ENCODE measurements around the gene BFSP2. TPM values are rescaled to one million over a fixed set of nuclear protein-coding genes. Genes with fewer than 3 reads are reported as not detected.

The BFSP2 gene
- total RNA-seq, 1 experiment from 2014 or later = 0.67 TPM

DNA sequence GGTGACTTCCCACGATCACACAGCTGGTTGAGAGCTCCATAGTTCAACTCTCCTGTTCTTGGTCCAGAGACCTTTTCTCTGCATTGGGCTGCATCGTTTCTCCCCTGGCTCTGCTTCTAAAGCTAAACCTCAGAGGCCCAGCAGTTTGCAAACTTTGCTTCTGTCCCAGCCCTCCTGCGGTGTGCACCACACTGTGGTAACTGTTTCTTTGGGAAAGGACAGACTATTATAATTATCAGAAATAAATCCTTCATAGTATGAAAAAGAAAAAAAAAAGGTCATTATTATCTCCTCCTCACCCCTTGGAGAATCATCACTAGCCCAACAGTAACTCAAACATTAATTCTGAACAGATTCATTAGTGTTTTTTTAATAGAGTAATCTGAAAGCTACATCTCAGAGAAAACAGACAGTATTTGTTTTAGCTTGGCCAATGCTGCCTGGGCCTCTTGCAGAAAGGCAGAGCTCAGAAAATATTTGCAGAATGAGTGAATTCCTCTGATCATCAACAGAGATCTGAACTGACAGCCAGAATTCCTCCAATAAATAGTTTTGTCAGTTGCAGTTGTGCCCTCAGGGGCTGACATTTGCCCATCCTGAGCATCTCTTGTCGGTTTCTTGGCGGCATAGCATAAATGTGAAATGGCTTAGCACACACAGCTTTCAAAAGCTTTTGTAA is 52.9 kb downstream of the BFSP2 start:
- ChIA-PET CTCF (interaction anchor here (1.1 to 1.5 kb wide), 2 partner anchors 16 to 126 kb away, joined by 3 to 5 read pairs; no protein-coding TSS in a partner anchor), POLR2A (interaction anchor here (0.5 to 1.3 kb wide), 4 partner anchors 12 to 125 kb away, joined by 4 to 7 read pairs (median 4); no protein-coding TSS in a partner anchor)
- no TSS peak for BruUV-seq (replicated peaks)
- DNase-seq (ENCODE audit: low read depth, low spot score) (no peak), ATAC-seq (peak; percentile 87)
- in situ Hi-C loops (cut with HindIII; ENCODE audit: low pct_unique_long_range_greater_than_20kb, low sequenced_read_pairs) = no loop called here
- Histone ChIP-seq H3K27me3 (ENCODE audit: control insufficient read depth, insufficient read depth, low read length) (no peaks in the 10 kb centered on the region), H3K4me1 (ENCODE audit: control insufficient read depth, insufficient read depth, low read length) (peaks cover 83% of the 10 kb centered on the region), H3K4me3 (ENCODE audit: low read depth in 2 of 2, low read length in 2 of 2) (peak overlapping the region in 1 of 2 experiments; percentile 0; a peak in 1 of 4 replicates), H3K9me3 (ENCODE audit: control insufficient read depth, insufficient read depth, low read depth, low read length) (no peaks in the 10 kb centered on the region), H3K36me3 (ENCODE audit: control insufficient read depth, insufficient read depth, low read length) (no peaks in the 10 kb centered on the region), H3K27ac (ENCODE audit: low read length) (peak overlapping the region; percentile 100)
- TF ChIP-seq, protein P1, sequence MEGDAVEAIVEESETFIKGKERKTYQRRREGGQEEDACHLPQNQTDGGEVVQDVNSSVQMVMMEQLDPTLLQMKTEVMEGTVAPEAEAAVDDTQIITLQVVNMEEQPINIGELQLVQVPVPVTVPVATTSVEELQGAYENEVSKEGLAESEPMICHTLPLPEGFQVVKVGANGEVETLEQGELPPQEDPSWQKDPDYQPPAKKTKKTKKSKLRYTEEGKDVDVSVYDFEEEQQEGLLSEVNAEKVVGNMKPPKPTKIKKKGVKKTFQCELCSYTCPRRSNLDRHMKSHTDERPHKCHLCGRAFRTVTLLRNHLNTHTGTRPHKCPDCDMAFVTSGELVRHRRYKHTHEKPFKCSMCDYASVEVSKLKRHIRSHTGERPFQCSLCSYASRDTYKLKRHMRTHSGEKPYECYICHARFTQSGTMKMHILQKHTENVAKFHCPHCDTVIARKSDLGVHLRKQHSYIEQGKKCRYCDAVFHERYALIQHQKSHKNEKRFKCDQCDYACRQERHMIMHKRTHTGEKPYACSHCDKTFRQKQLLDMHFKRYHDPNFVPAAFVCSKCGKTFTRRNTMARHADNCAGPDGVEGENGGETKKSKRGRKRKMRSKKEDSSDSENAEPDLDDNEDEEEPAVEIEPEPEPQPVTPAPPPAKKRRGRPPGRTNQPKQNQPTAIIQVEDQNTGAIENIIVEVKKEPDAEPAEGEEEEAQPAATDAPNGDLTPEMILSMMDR (IDR thresholded peaks at IDR 0.05) = no peak
- TF ChIP-seq, protein P2, sequence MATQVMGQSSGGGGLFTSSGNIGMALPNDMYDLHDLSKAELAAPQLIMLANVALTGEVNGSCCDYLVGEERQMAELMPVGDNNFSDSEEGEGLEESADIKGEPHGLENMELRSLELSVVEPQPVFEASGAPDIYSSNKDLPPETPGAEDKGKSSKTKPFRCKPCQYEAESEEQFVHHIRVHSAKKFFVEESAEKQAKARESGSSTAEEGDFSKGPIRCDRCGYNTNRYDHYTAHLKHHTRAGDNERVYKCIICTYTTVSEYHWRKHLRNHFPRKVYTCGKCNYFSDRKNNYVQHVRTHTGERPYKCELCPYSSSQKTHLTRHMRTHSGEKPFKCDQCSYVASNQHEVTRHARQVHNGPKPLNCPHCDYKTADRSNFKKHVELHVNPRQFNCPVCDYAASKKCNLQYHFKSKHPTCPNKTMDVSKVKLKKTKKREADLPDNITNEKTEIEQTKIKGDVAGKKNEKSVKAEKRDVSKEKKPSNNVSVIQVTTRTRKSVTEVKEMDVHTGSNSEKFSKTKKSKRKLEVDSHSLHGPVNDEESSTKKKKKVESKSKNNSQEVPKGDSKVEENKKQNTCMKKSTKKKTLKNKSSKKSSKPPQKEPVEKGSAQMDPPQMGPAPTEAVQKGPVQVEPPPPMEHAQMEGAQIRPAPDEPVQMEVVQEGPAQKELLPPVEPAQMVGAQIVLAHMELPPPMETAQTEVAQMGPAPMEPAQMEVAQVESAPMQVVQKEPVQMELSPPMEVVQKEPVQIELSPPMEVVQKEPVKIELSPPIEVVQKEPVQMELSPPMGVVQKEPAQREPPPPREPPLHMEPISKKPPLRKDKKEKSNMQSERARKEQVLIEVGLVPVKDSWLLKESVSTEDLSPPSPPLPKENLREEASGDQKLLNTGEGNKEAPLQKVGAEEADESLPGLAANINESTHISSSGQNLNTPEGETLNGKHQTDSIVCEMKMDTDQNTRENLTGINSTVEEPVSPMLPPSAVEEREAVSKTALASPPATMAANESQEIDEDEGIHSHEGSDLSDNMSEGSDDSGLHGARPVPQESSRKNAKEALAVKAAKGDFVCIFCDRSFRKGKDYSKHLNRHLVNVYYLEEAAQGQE (IDR thresholded peaks at IDR 0.05; ENCODE audit: insufficient read depth in 1 of 2, low read depth in 2 of 2, low read length in 1 of 2) = 0 out of 4 replicates have a peak, but pooled peaks of 1 of the 2 experiments have one; percentile 40
- TF ChIP-seq TCF7L2 (IDR thresholded peaks at IDR 0.05; ENCODE audit: low read depth, low read length) = peak; percentile 98
- TF ChIP-seq POLR2AphosphoS5 (IDR thresholded peaks at IDR 0.05; ENCODE audit: low read depth, low read length) = peak; percentile 94
- TF ChIP-seq SIN3A (IDR thresholded peaks at IDR 0.05; ENCODE audit: borderline replicate concordance, insufficient read depth, low read depth, low read length) = peak; percentile 89
- intact Hi-C loops (cut with micrococcal nuclease; ENCODE audit: unreplicated experiment) = no loop called here

DNA sequence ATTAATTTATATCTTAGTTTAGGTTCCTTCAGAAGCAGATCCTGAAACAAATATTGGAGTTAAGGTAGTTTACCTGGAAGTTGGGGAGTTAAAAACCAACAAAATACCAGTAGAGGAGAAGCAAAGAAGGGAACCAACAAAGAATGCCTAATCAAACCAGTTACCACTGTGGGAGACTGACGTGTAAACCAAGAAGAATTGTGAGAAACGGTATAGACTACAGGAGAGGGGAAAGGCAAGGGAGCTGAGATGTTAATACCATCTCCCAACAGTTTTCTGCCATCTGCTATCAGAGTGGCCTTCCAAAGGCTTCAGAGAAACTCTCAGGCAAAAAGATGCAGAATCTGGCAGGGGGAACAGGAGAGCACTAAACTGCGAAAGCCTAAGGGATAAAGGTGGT is 53.5 kb downstream of the BFSP2 start:
- Histone ChIP-seq H3K9me3 (ENCODE audit: control insufficient read depth, insufficient read depth, low read depth, low read length) (no peaks in the 10 kb centered on the region), H3K4me1 (ENCODE audit: control insufficient read depth, insufficient read depth, low read length) (peaks cover 78% of the 10 kb centered on the region), H3K27ac (ENCODE audit: low read length) (peak overlapping the region; percentile 100), H3K4me3 (ENCODE audit: low read depth in 2 of 2, low read length in 2 of 2) (no peak overlapping the region), H3K36me3 (ENCODE audit: control insufficient read depth, insufficient read depth, low read length) (no peaks in the 10 kb centered on the region), H3K27me3 (ENCODE audit: control insufficient read depth, insufficient read depth, low read length) (no peaks in the 10 kb centered on the region)
- DNase-seq (ENCODE audit: low read depth, low spot score) (no peak), ATAC-seq (peak; percentile 58)
- in situ Hi-C loops (cut with HindIII; ENCODE audit: low pct_unique_long_range_greater_than_20kb, low sequenced_read_pairs) (no loop called here), intact Hi-C loops (cut with micrococcal nuclease; ENCODE audit: unreplicated experiment) (no loop called here)
- BruUV-seq (replicated peaks) = no TSS peak
- ChIA-PET CTCF (interaction anchor here (0.5 to 1.5 kb wide), 3 partner anchors 10 to 125 kb away, joined by 4 to 5 read pairs (median 4); no protein-coding TSS in a partner anchor), POLR2A (interaction anchor here (0.6 to 1.3 kb wide), 3 partner anchors 11 to 125 kb away, joined by 4 to 7 read pairs (median 5); no protein-coding TSS in a partner anchor)
- TF ChIP-seq, protein P2 (IDR thresholded peaks at IDR 0.05; ENCODE audit: insufficient read depth in 1 of 2, low read depth in 2 of 2, low read length in 1 of 2) = no peak
- TF ChIP-seq, protein P1 (IDR thresholded peaks at IDR 0.05) = no peak
- TF ChIP-seq SIN3A (IDR thresholded peaks at IDR 0.05; ENCODE audit: borderline replicate concordance, insufficient read depth, low read depth, low read length) (no peak), POLR2AphosphoS5 (IDR thresholded peaks at IDR 0.05; ENCODE audit: low read depth, low read length) (no peak), TCF7L2 (IDR thresholded peaks at IDR 0.05; ENCODE audit: low read depth, low read length) (no peak)

Data from Panc1 (cell line).